ENCODE data around the gene MT1G.
"Not testable (repeated sequence)": the region's sequence is repeated elsewhere in the genome, so short reads cannot be mapped to it uniquely, and the experiment has no call there.

MT1G gene

GRCh38 chr16:56634715-56635440 is 33.0 kb downstream of the MT1G start:
- DNase-seq = no peak

DNA sequence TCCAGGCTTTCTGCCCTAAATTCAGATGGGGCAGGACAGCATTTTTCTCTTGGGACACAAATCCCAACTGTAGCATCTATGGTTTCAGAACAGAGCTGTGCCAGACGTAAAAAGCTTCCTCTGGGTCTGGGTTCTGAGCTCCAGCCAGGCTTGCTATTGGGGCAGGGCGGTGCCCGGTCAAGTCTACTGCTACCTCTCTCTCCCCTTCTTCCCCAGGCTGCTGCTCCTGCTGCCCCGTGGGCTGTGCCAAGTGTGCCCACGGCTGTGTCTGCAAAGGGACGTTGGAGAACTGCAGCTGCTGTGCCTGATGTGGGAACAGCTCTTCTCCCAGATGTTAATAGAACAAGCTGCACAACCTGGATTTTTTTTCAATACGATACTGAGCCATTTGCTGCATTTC is 34.3 kb downstream of the MT1G start:
- no peak for DNase-seq

- no peak for DNase-seq
Observed at GRCh38 chr16:56632848-56633365, 35.0 kb downstream of the MT1G start.

DNA sequence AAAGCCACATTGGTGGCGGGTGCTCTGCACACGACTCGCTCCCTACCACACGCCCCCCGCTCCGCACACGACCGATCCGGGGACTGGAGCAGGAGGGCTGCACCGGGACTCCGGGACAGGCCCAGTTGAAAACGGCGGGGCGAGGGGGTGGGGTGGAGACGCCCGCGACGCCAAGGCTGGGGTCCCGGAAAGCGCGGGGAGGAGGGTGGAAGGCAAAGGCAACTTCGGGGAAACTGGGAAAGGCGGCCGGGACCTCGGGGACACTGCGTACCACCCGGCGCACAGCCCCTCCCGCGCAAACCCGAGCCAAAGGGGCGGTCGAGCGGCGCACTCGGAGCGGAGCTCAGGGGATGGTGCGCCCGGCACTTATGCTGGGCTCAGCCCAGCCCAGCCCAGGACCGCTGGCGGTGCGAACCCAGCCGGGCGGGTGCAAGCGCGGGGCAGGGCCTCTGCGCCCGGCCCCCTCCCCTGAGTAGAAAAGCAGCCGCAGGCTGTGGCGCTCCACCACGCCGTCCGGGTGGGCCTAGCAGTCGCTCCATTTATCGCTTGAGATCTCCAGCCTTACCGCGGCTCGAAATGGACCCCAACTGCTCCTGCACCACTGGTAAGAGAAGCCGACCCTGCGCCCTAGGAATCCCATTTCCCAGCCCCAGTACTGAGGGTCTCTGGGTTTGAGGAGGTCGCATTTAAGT is 35.6 kb downstream of the MT1G start, which contains the start of gene MT1M:
TSS of gene MT1M (plus strand) at position 504 of the 692 bp plus-strand sequence. CDS start at position 577, 73 bp downstream.
- DNase-seq = no peak

DNA sequence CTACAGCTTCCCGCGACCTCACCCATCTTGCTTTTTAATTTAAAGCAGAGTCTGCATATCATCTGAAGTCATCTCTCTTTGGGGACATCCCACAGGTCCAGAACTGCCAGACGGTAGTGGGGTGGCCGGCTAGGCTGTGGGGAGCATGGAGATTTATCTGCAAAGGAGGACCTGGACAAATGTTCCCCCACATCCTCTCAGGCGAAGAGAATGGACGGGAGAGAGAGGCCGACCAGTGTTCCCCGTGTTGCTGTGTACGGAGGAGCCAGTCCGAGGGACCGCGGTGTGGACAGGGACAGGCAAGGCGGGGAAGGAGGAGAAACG is 36.1 kb downstream of the MT1G start:
- no peak for DNase-seq

- no peak for DNase-seq
Observed at GRCh38 chr16:56631197-56631596, 36.7 kb downstream of the MT1G start.

DNA sequence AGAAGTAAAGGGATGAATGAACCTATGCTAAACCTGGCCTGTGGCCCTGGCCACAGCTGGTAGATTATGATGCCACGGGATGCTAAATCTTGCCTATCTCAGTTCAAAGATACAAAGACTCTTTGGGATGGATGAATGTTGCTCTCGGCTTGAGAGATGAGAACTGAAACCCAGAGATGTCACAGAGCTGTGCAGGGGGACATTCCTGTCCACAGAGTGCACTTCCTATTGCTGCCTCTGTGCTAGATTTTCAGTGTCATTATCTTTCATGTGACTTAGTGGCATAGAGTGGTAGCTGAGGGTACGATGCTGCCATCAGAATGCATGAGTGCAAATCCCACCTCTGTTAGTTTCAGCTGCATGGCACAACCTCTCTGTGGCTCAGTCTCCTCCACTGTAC is 37.7 kb downstream of the MT1G start:
- no peak for DNase-seq

GRCh38 chr16:56629531-56629930 is 38.3 kb downstream of the MT1G start:
- peak; percentile 4 for DNase-seq

GRCh38 chr16:56628486-56629350 is 39.1 kb downstream of the MT1G start:
- DNase-seq = peak; percentile 2

- DNase-seq = no peak
Observed at GRCh38 chr16:56626685-56627084, 41.2 kb downstream of the MT1G start.

- DNase-seq = no peak
Observed at GRCh38 chr16:56625943-56626654, 41.8 kb downstream of the MT1G start.

DNA sequence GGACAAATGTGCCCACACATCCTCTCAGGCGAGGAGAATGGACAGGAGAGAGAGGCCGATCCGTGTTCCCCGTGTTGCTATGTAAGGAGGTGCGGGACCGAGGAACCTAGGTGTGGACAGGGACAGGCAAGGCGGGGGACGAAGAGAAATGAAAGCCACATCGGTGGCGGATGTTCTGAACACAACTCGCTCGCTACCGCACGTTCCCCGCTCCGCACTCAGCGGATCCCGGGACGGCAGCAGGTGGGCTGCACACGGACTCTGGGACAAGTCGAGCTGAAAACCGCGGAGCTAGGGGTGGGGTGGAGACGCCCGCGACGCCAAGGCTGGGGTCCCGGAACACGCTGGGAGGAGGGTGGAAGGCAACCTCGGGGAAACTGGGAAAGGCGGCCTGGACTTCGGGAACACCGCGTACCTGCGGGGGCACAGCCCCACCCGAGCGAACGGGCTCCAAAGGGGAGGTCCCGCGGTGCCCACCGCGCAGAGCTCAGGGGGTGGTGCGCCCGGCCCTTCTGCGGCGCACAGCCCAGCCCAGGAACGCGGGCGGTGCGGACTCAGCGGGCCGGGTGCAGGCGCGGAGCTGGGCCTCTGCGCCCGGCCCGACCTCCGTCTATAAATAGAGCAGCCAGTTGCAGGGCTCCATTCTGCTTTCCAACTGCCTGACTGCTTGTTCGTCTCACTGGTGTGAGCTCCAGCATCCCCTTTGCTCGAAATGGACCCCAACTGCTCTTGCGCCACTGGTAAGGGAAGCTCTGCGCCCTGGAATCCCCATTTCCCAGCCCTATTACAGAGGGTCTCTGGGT is 42.5 kb downstream of the MT1G start, which contains the start of gene MT1E:
TSS of gene MT1E (plus strand) at position 642 of the 803 bp plus-strand sequence. CDS start at position 713, 71 bp downstream.
- no peak for DNase-seq

- no peak for DNase-seq
Observed at GRCh38 chr16:56623637-56624036, 44.2 kb downstream of the MT1G start.

GRCh38 chr16:56623184-56623583 is 44.7 kb downstream of the MT1G start:
- DNase-seq = not testable (repeated sequence)

DNA sequence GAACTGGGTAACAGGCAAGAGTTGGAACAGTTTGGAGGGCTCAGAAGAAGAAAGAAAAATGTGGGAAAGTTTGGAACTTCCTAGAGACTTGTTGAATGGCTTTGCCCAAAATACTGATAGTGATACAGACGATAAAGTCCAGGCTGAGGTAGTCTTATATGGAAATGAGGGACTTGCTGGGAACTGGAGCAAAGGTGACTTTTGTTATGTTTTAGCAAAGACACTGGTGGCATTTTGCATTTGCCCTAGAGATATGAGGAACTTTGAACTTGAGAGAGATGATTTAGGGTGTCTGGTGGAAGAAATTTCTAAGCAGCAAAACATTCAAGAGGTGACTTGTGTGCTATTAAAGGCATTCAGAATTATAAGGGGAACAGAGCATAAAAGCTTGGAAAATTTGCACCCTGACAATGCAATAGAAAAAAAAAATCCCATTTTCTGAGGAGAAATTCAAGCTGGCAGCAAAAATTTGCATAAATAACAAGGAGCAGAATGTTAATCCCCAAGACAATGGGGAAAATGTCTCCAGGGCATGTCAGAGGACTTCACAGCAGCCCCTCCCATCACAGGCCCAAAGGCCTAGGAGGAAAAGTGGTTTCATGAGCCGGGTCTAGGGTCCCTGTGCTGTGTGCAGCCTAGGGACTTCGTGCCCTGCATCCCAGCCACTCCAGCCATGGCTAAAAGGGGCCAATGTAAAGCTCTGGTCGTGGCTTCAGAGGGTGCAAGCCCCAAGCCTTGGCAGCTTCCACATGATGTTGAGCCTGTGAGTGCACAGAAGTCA is 46.0 kb downstream of the MT1G start:
- not testable (repeated sequence) for DNase-seq

DNA sequence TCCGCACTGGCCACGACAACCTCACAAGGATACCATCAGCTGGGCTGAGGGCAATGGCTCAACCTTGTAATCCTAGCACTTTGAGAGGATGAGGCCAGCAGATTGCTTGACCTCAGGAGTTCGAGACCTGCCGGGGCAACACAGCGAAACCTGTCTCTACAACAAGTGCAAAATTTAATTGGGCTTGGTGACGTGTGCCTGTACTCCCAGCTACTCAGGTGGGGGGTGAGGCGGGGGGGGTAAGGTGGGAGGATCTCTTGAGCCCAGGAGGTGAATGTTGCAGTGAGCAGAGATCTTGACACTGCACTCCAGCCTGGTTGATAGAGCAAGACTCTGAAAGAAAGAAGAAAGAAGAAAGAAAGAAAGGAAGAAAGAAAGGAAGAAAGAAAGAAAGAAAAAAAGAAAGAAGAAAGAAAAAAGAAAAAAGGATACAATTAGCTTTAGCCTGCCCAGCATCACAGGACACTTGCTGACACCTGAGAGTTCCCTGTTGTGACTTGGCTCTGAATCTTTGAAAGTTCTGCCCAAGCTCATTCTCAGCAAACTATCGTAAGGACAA is 47.4 kb downstream of the MT1G start:
- no peak for DNase-seq

DNA sequence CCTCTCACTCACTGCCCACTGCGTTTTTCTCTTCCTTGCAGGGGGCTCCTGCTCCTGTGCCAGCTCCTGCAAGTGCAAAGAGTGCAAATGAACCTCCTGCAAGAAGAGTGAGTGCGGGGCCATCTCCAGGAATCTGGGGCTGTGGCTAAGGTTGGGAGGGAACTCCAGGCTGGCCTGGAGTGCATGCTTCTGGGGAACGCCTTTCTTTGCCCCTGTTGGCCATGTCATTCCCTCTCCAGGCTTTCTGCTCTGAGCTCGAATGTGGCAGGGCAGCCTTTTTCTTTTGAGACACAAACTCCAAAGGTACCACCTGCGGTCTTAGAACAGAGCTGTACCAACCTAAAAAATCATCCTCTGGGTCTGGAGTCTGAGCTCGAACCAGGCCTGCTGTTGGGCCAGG is 49.7 kb downstream of the MT1G start:
- no peak for DNase-seq

DNA sequence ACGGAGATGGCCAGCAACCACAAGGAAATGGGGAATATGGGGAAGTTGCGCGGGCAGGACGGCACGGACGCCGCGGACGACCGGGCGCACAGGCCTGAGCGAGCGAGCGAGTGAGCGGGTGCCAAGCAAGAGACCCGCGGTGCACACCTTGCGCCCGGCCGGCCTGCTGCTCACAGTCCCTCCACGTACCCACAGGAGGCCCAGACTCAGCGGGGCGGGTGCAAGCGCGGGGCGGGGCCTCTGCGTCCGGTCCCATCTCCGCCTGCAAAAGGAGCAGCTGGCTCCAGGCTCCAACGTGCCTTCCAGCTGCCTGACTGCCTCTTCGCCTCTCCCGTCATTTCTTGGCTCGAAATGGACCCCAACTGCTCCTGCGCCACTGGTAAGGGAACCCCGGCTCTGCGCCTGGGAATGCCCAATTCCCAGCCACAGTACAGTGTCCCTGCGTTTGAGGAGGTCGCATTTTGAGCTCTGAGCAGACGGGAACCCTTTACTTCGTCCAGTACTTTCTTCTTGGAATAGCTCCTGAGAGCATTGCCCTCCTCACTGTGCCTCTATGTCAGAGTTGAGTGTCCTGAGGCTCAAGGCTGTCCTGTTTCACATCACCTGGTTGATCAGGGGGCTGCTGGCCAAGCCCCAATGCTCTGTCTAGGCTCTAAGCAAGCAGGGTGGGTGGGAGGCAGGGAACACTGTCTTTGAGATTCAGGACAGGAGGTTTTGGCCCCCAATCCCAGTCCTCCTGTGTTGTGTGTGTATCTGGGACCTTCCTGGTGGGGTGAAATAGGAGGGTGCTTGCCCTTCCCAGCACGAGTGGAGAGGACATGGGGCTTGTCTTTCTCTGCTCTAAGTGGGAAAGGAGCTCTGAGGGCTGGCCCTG is 50.4 kb downstream of the MT1G start:
- DNase-seq = no peak
